Fibroblast of lung (primary cell): ENCODE results near the gene HES1.

Experiments used
- CTCF ChIP-seq, 2 donors: IDR thresholded peaks in 1 of 2; conservative IDR thresholded peaks in 1 of 2; 1 replicate in 1 of 2; 2 replicates in 1 of 2; pipeline ENCODE4 v1.5.1; 2011 to 2012; ENCODE audit warnings: low read length in 2 of 2, control low read depth in 1 of 2, inconsistent platforms in 1 of 2, low read depth in 1 of 2, mild to moderate bottlenecking in 1 of 2
- EZH2 ChIP-seq: IDR thresholded peaks from 2 replicates; pipeline ENCODE4 v1.5.1; 2012; ENCODE audit warnings: low read length, control low read depth, mild to moderate bottlenecking; ENCODE audit errors: missing control alignments

- TF ChIP-seq EZH2 (no peak), CTCF (conservative IDR thresholded peaks at IDR 0.05 in 1 of 2, IDR thresholded peaks at IDR 0.05 in 1 of 2; ENCODE audit: low read depth in 1 of 2, low read length in 2 of 2) (no peak)
Observed at GRCh38 chr3:194178128-194178527, 42.2 kb downstream of the HES1 start.
